H9 (cell line): ENCODE measurements around the gene FNDC3B. TPM values are rescaled to one million over a fixed set of nuclear protein-coding genes. Genes with fewer than 3 reads are reported as not detected.

Experiments used
- DNase-seq: peaks from one replicate; pipeline ENCODE4 v3.0.0-alpha.2; 2017
- H2AFZ ChIP-seq: one replicate; pipeline ENCODE4 v1.6.1; 2013; ENCODE audit warnings: mild to moderate bottlenecking, low read length, control low read depth, moderate library complexity
- H2AK5ac ChIP-seq: 2 replicates; pipeline ENCODE4 v1.6.1; 2013; ENCODE audit warnings: low read length, control low read depth, mixed read lengths; ENCODE audit not compliant: insufficient read length
- H2BK120ac ChIP-seq: one replicate; pipeline ENCODE4 v1.6.1; 2013; ENCODE audit warnings: low read depth, mild to moderate bottlenecking, low read length, control low read depth, inconsistent platforms; ENCODE audit not compliant: poor library complexity, severe bottlenecking
- H2BK12ac ChIP-seq: 2 replicates; pipeline ENCODE4 v1.6.1; 2013; ENCODE audit warnings: low read length, control low read depth, mixed read lengths, low read depth; ENCODE audit not compliant: insufficient read length
- H2BK15ac ChIP-seq: 2 replicates; pipeline ENCODE4 v1.6.1; 2013; ENCODE audit warnings: low read depth, low read length, control low read depth
- H2BK20ac ChIP-seq: one replicate; pipeline ENCODE4 v1.6.1; 2013; ENCODE audit warnings: low read depth, mild to moderate bottlenecking, low read length, control low read depth, inconsistent platforms; ENCODE audit not compliant: poor library complexity, severe bottlenecking
- H2BK5ac ChIP-seq: 2 replicates; pipeline ENCODE4 v1.6.1; 2013; ENCODE audit warnings: low read length, control low read depth, mixed read lengths; ENCODE audit not compliant: insufficient read length
- H3K14ac ChIP-seq: 2 replicates; pipeline ENCODE4 v1.6.1; 2013; ENCODE audit warnings: low read length, control low read depth; ENCODE audit not compliant: insufficient read depth
- H3K18ac ChIP-seq: 2 replicates; pipeline ENCODE4 v1.6.1; 2013; ENCODE audit warnings: low read depth, mild to moderate bottlenecking, mixed read lengths, low read length, control low read depth; ENCODE audit not compliant: insufficient read length
- H3K23ac ChIP-seq: 2 replicates; pipeline ENCODE4 v1.6.1; 2013; ENCODE audit warnings: low read length, control low read depth, mixed read lengths, low read depth; ENCODE audit not compliant: insufficient read length
- H3K23me2 ChIP-seq: 2 replicates; pipeline ENCODE4 v1.6.1; 2013; ENCODE audit warnings: low read depth, mild to moderate bottlenecking, mixed read lengths, low read length, control low read depth; ENCODE audit not compliant: insufficient read length, poor library complexity, severe bottlenecking
- H3K27ac ChIP-seq: 2 replicates; pipeline ENCODE4 v1.5.1; 2013; ENCODE audit warnings: low read length, control low read depth, mixed read lengths, low read depth; ENCODE audit not compliant: insufficient read length
- H3K27me3 ChIP-seq: 2 replicates; pipeline ENCODE4 v1.6.1; 2013; ENCODE audit warnings: low read length, control low read depth, inconsistent platforms; ENCODE audit not compliant: insufficient read depth
- H3K4ac ChIP-seq: 2 replicates; pipeline ENCODE4 v1.6.1; 2013; ENCODE audit warnings: low read depth, mild to moderate bottlenecking, control low read depth, inconsistent platforms, low read length, moderate library complexity
- H3K4me1 ChIP-seq: 2 replicates; pipeline ENCODE4 v1.6.1; 2013; ENCODE audit warnings: low read length, control low read depth, inconsistent platforms; ENCODE audit not compliant: insufficient read depth
- H3K4me2 ChIP-seq: 2 replicates; pipeline ENCODE4 v1.6.1; 2013; ENCODE audit warnings: low read length, control low read depth, mixed read lengths; ENCODE audit not compliant: insufficient read length, insufficient read depth
- H3K56ac ChIP-seq: 2 replicates; pipeline ENCODE4 v1.6.1; 2013; ENCODE audit warnings: low read depth, mild to moderate bottlenecking, mixed read lengths, low read length, control low read depth; ENCODE audit not compliant: insufficient read length
- H3K79me1 ChIP-seq: 2 replicates; pipeline ENCODE4 v1.6.1; 2013; ENCODE audit warnings: low read depth, mild to moderate bottlenecking, moderate library complexity, low read length, control low read depth, inconsistent platforms; ENCODE audit not compliant: insufficient read depth, poor library complexity, severe bottlenecking
- H3K79me2 ChIP-seq: 2 replicates; pipeline ENCODE4 v1.6.1; 2013; ENCODE audit warnings: low read length, control low read depth, inconsistent platforms; ENCODE audit not compliant: insufficient read depth
- H3K9ac ChIP-seq: 2 replicates; pipeline ENCODE4 v1.6.1; 2013; ENCODE audit warnings: low read length, control low read depth, mixed read lengths; ENCODE audit not compliant: insufficient read length; ENCODE audit errors: extremely low read depth
- H3K9me3 ChIP-seq: one replicate; pipeline ENCODE4 v1.6.1; 2013; ENCODE audit warnings: low read depth, low read length, inconsistent platforms; ENCODE audit not compliant: control insufficient read depth
- H3T11ph ChIP-seq: one replicate; pipeline ENCODE4 v1.6.1; 2013; ENCODE audit warnings: mild to moderate bottlenecking, low read length, control low read depth, inconsistent platforms
- H4K20me1 ChIP-seq: one replicate; pipeline ENCODE4 v1.6.1; 2013; ENCODE audit not compliant: control insufficient read depth, insufficient read length, insufficient read depth
- H4K5ac ChIP-seq: 2 replicates; pipeline ENCODE4 v1.6.1; 2013; ENCODE audit warnings: low read depth, mild to moderate bottlenecking, mixed read lengths, low read length, control low read depth; ENCODE audit not compliant: insufficient read length
- H4K8ac ChIP-seq: replicated peaks from 2 replicates; pipeline ENCODE4 v1.6.1; 2013; ENCODE audit warnings: low read length, control low read depth, mixed read lengths, low read depth; ENCODE audit not compliant: insufficient read length
- H4K91ac ChIP-seq: 2 replicates; pipeline ENCODE4 v1.6.1; 2013; ENCODE audit warnings: low read depth, mild to moderate bottlenecking, moderate library complexity, mixed read lengths, low read length, control low read depth; ENCODE audit not compliant: insufficient read length
- H3K27ac Mint-ChIP-seq, 3 experiments: 2 replicates in 2 of 3; 3 replicates in 1 of 3; pipeline ENCODE4 v1.8.0; 2020 to 2021; ENCODE audit warnings: mixed read lengths in 3 of 3, mild to moderate bottlenecking in 1 of 3, moderate library complexity in 1 of 3
- H3K27me3 Mint-ChIP-seq: 2 replicates; pipeline ENCODE4 v1.8.0; 2021; ENCODE audit warnings: low read depth, mild to moderate bottlenecking, moderate library complexity, mixed read lengths
- H3K36me3 Mint-ChIP-seq, 3 experiments: 2 replicates in 2 of 3; 3 replicates in 1 of 3; pipeline ENCODE4 v1.8.0; 2020 to 2021; ENCODE audit warnings: low read depth in 3 of 3, mixed read lengths in 3 of 3; ENCODE audit not compliant: insufficient read depth in 1 of 3
- H3K4me1 Mint-ChIP-seq, 2 experiments: 2 replicates each; pipeline ENCODE4 v1.8.0; 2020; ENCODE audit warnings: mixed read lengths in 2 of 2
- H3K4me3 Mint-ChIP-seq, 2 experiments: 2 replicates in 1 of 2; 3 replicates in 1 of 2; pipeline ENCODE4 v1.8.0; 2020 to 2021; ENCODE audit warnings: mild to moderate bottlenecking in 2 of 2, mixed read lengths in 2 of 2, moderate library complexity in 1 of 2
- H3K9me3 Mint-ChIP-seq, 2 experiments: 2 replicates in 1 of 2; 3 replicates in 1 of 2; pipeline ENCODE4 v1.8.0; 2020; ENCODE audit warnings: mild to moderate bottlenecking in 2 of 2, mixed read lengths in 2 of 2, moderate library complexity in 1 of 2
- CTCF ChIP-seq: fragments of 200-600 bp; sonication (generic); conservative IDR thresholded peaks from 3 replicates; pipeline ENCODE4 v1.8.0; 2021; ENCODE audit warnings: antibody characterized with exemption, mild to moderate bottlenecking
- WGBS: extraction: QIAGEN DNeasy Blood & Tissue Kit; methylation state at CpG from one replicate; pipeline ENCODE4 v1.1.7; 2013; ENCODE audit warnings: missing lambda C conversion rate, low lambda C conversion rate, mixed read lengths; ENCODE audit not compliant: insufficient read length; ENCODE audit errors: extremely low coverage; 5-methylcytosine and 5-hydroxymethylcytosine counted together
- total RNA-seq: library from RNA; stranded (reverse); gene quantifications from 2 replicates; pipeline ENCODE4 v1.2.1, GENCODE V29; 2021

FNDC3B gene
- total RNA-seq, 1 experiment from 2014 or later, result 43.8 TPM

DNA sequence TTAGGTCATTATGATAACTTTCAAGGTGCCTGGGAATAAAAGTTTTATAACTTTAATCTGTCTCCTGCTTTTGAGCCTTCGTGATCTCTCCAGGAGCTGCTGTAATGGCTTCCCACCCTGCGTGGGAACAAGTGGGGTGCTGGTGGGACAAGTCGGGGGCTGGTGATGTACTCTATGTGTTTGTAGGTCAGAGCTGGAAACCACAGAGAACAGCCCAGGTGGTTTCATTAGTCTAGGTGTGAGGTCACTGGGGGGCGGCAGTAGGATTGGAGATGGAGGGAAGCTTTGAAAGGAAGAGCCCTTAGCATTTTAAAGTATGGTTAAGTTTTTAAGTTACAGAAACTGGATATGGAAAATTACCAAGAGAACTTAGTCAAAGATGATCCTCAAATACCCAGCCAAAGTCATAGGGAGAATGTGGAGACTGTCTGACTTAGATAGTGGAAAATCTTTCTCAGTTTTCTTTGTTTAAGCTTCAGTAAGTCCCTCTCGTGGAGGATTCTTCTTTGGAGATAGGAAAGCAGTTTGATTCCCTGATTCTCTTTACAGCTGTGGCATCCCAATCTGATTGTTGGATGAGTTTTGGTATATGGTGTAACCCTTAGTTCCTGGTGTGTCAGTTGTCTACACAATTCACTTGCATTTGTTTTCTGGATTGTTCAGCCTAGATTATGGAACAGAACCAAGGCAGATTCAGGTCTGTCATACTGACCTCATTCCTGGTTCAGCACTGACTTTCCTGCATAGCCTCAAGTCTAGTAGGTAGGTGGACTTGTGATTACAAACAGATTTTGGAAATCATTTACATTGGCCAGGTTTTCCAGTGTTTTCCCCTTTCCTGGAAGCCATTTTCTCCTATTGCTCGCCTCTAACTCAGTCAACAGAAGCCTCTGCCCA, 115.6 kb downstream of the FNDC3B start:
- H3K9me3 Mint-ChIP-seq, result no peaks in the 10 kb centered on the region
- H4K91ac ChIP-seq, result no peak overlapping the region
- H3K4me2 ChIP-seq, result no peak overlapping the region
- no peak overlapping the region for H2BK15ac ChIP-seq
- no peak overlapping the region for H3K18ac ChIP-seq
- H3K79me1 ChIP-seq, result peaks cover 3% of the 10 kb centered on the region
- no peak for TF ChIP-seq CTCF
- H3K27me3 Mint-ChIP-seq, result no peaks in the 10 kb centered on the region
- H2AFZ ChIP-seq, result no peak overlapping the region
- H3K56ac ChIP-seq, result no peak overlapping the region
- no peak overlapping the region for H2BK120ac ChIP-seq
- no peaks in the 10 kb centered on the region; a peak in 2 of 7 replicates for H3K36me3 Mint-ChIP-seq
- no peak overlapping the region for H3K23ac ChIP-seq
- H3K4ac ChIP-seq, result no peak overlapping the region
- no peak overlapping the region for H4K5ac ChIP-seq
- peaks cover 83 to 85% of the 10 kb centered on the region in 2 experiments for H3K4me1 Mint-ChIP-seq
- H3K79me2 ChIP-seq, result peaks cover 8% of the 10 kb centered on the region; the same call in 1 of the 2 replicates
- peak overlapping the region; percentile 94 to 97 (median 96) for H3K27ac Mint-ChIP-seq
- H3T11ph ChIP-seq, result no peak overlapping the region
- no peak overlapping the region for H3K14ac ChIP-seq
- no CpG with 5 or more reads among the region's 6 CpGs for WGBS
- no peaks in the 10 kb centered on the region for H3K27me3 ChIP-seq
- H4K8ac ChIP-seq, result no peak overlapping the region
- no peak for DNase-seq
- H2AK5ac ChIP-seq, result no peak overlapping the region
- H3K4me1 ChIP-seq, result peaks cover 28% of the 10 kb centered on the region
- H4K20me1 ChIP-seq, result no peaks in the 10 kb centered on the region
- H2BK20ac ChIP-seq, result no peak overlapping the region
- H2BK12ac ChIP-seq, result peak overlapping the region; percentile 59
- H3K9me3 ChIP-seq, result no peaks in the 10 kb centered on the region
- no peaks in the 10 kb centered on the region for H3K23me2 ChIP-seq
- H3K27ac ChIP-seq, result peak overlapping the region; percentile 88
- H3K4me3 Mint-ChIP-seq, result no peak overlapping the region
- no peak overlapping the region for H2BK5ac ChIP-seq
- no peak overlapping the region for H3K9ac ChIP-seq
